Testis (tissue), 3 donors: ENCODE results near the gene HLCS. TPM values are rescaled to one million over a fixed set of nuclear protein-coding genes. Genes with fewer than 3 reads are reported as not detected.

Experiments
- DNase-seq: peaks from one replicate; pipeline ENCODE4 v3.0.0-alpha.2; 2019
- H3K27ac ChIP-seq, 2 donors: fragments of 200-600 bp; sonication (generic); one replicate each; pipeline ENCODE4 v1.5.1; 2019
- H3K27me3 ChIP-seq: fragments of 200-600 bp; sonication (generic); one replicate; pipeline ENCODE4 v1.5.1; 2019
- H3K36me3 ChIP-seq: fragments of 200-600 bp; sonication (generic); one replicate; pipeline ENCODE4 v1.5.1; 2017; ENCODE audit warnings: low read depth; ENCODE audit errors: missing control alignments
- H3K4me1 ChIP-seq: fragments of 200-600 bp; sonication (generic); one replicate; pipeline ENCODE4 v1.5.1; 2019
- H3K4me3 ChIP-seq, 2 donors: fragments of 200-600 bp; sonication (generic); one replicate each; pipeline ENCODE4 v1.5.1; 2017 to 2019
- H3K9me3 ChIP-seq: fragments of 200-600 bp; sonication (generic); one replicate; pipeline ENCODE4 v1.5.1; 2017
- POLR2A ChIP-seq: fragments of 450-650 bp; IDR thresholded peaks from one replicate; pipeline ENCODE4 v1.6.1; 2017; ENCODE audit warnings: antibody characterized with exemption, mild to moderate bottlenecking, moderate library complexity
- WGBS, 2 donors: methylation state at CpG; one replicate each; pipeline ENCODE4 v1.1.5; 2018; 5-methylcytosine and 5-hydroxymethylcytosine counted together
- intact Hi-C: fragments of 100-400 bp; cut with DNase I; formaldehyde crosslinking; loops from one replicate; pipeline ENCODE4 v1.15.1; 2023; ENCODE audit warnings: low total_unique reads
- polyA plus RNA-seq: library from polyadenylated mRNA; stranded (reverse); fragments of 350-450 nt; fragmentation: Illumina TruSeq; extraction: RNeasy Lipid Tissue Mini Kit (QIAGEN cat#74804); gene quantifications from one replicate; pipeline ENCODE4 v1.2.3, GENCODE V29; 2014; ENCODE audit warnings: low read depth, low replicate concordance; ENCODE audit not compliant: insufficient read depth
- total RNA-seq, 2 donors: library from RNA; depleted of rRNA; stranded (reverse); fragments of >200 nt; gene quantifications; one replicate each; pipeline ENCODE4 v1.2.3, GENCODE V29; 2016
- TF ChIP-seq, protein P1 (sequence below), 3 experiments: fragments of 450-650 bp in 2 of 3; fragments of 200-600 bp in 1 of 3; sonication (generic) in 1 of 3; IDR thresholded peaks; one replicate each; pipeline ENCODE4 v1.5.1; 2016 to 2019; ENCODE audit warnings: antibody characterized with exemption in 3 of 3, mild to moderate bottlenecking in 2 of 3, moderate library complexity in 1 of 3

The HLCS gene
- total and polyA plus RNA-seq, 3 donors from 2014 or later = 19.5 to 38.1 (median 30.1) TPM

DNA sequence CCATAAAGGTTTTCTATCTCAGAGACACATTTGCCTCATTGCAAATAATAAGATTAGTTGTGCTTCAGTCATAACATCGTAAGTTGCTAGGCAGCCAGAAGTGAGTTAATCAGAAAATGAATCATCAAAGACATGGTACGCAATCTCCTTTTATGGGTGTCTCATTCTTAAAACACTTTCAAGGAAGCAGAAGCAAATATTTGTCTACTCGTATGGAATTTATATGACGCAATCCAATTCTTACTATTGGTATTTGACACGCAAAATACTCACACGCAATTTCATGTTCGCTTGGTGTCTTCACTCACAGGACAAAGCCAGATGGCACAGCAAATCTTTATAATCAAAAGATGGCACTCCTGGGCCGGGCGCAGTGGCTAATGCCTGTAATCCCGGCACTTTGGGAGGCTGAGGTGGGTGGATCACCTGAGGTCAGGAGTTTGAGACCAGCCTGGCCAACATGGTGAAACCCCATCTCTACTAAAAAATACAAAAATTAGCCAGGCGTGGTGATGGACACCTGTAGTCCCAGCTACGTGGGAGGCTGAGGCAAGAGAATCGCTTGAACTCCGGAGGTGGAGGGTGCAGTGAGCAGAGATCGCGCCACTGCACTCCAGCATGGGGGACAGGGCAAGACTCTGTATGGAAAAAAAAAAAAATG, 56.4 kb downstream of the HLCS start:
- no peaks in the 10 kb centered on the region for H3K36me3 ChIP-seq
- H3K27ac ChIP-seq = no peak overlapping the region
- 93 to 94% methylated on average over 16 of the region's 16 CpGs for WGBS, 2 donors
- intact Hi-C loops = no loop called here
- DNase-seq = no peak
- H3K9me3 ChIP-seq = no peaks in the 10 kb centered on the region
- no peak overlapping the region for H3K4me3 ChIP-seq
- no peak for TF ChIP-seq POLR2A
- TF ChIP-seq, protein P1, sequence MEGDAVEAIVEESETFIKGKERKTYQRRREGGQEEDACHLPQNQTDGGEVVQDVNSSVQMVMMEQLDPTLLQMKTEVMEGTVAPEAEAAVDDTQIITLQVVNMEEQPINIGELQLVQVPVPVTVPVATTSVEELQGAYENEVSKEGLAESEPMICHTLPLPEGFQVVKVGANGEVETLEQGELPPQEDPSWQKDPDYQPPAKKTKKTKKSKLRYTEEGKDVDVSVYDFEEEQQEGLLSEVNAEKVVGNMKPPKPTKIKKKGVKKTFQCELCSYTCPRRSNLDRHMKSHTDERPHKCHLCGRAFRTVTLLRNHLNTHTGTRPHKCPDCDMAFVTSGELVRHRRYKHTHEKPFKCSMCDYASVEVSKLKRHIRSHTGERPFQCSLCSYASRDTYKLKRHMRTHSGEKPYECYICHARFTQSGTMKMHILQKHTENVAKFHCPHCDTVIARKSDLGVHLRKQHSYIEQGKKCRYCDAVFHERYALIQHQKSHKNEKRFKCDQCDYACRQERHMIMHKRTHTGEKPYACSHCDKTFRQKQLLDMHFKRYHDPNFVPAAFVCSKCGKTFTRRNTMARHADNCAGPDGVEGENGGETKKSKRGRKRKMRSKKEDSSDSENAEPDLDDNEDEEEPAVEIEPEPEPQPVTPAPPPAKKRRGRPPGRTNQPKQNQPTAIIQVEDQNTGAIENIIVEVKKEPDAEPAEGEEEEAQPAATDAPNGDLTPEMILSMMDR (IDR thresholded peaks at IDR 0.05) = no peak
- H3K4me1 ChIP-seq = no peaks in the 10 kb centered on the region
- H3K27me3 ChIP-seq = no peaks in the 10 kb centered on the region

DNA sequence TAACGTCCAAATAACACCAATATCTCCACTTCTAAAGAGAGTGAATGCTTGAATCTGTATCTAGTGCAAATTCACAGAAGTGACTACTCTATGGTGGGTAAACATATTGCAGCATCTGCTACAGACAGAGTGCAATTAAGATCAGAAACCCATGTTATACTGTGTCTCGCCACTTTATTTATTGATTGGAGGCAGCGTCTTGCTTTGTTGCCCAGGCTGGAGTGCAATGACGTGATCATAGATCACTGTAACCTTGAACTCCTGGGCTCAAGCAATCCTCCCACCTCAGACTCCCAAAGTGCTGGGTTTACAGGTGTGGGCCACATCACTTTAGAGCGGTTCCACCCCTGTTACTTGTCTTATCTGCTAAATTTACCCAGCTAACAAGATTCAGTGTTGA, 57.0 kb downstream of the HLCS start:
- intact Hi-C loops = no loop called here
- 72 to 80% methylated on average over 5 of the region's 5 CpGs for WGBS, 2 donors
- no peak for DNase-seq
- Histone ChIP-seq H3K27me3 (no peaks in the 10 kb centered on the region), H3K4me3 (no peak overlapping the region), H3K9me3 (no peaks in the 10 kb centered on the region), H3K4me1 (no peaks in the 10 kb centered on the region), H3K27ac (no peak overlapping the region), H3K36me3 (no peaks in the 10 kb centered on the region)
- no peak for TF ChIP-seq POLR2A
- TF ChIP-seq, protein P1 (IDR thresholded peaks at IDR 0.05) = no peak

DNA sequence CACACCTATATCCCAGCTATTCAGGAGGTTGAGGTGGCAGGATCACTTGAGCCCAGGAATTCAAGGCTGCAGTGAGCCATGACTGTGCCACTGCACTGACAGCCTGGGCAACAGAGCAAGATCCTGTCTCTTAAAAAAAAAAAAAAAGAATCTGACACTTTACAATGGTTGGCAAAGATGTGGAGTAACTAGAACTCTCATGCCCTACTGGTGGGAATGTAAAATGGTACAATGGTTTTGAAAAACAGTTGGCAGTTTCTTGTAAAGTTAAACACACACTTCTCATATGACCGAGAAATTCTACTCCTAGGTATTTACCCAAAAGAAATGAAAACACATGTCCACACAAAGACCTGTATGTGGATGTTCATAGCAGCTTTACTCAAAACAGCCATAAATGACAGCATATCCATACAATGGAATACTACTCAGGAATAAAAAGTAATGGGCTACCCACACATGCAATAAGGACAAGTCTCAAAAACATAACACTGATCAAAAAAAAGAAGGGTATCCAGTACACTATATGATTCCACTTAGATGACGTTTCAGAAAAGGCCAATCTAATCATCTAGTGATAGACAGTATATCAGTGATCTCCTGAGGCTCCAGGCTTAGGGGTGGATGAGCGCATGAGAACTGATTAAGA, 58.1 kb downstream of the HLCS start:
- WGBS, 2 donors = 94 to 95% methylated on average over 3 of the region's 3 CpGs

DNA sequence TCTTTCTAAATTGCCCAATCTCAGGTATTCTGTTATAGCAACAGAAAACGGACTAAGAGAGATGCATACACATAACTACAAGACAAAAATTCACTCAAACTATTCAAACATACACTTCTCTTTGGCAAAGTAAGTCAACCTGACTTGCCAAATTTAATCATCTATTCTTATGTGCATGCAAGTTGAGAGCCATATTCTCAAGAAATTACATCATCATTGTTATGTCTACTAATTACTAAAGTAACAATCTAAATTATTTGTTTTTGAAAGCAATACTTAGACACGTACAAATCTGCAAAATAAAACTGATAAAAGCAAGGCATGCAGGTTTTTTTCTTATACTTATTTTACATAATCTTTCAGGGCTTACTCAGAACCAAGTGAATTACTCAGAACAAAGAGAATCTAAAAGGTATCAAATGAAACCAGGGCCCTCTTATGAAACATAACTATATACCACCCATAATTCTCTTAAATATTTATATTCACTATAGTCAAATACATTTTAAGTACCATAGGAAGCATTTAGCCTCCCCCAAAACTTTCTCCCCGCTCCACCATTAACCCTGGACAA, 62.3 kb downstream of the HLCS start:
- no peaks in the 10 kb centered on the region for H3K9me3 ChIP-seq
- H3K36me3 ChIP-seq = no peaks in the 10 kb centered on the region
- no peak for DNase-seq
- 75 to 86% methylated on average over 3 of the region's 3 CpGs for WGBS, 2 donors
- no peaks in the 10 kb centered on the region for H3K27me3 ChIP-seq
- no peak for TF ChIP-seq POLR2A
- TF ChIP-seq, protein P1 (IDR thresholded peaks at IDR 0.05) = no peak
- no peaks in the 10 kb centered on the region for H3K4me1 ChIP-seq
- H3K4me3 ChIP-seq = no peak overlapping the region
- H3K27ac ChIP-seq = no peak overlapping the region
- intact Hi-C loops = no loop called here

More for the DNA sequence above, 58.1 kb downstream of the HLCS start:
- H3K27ac ChIP-seq = no peak overlapping the region
- no peak for DNase-seq
- H3K4me3 ChIP-seq = no peak overlapping the region
- intact Hi-C loops = no loop called here
- H3K27me3 ChIP-seq = no peaks in the 10 kb centered on the region
- no peaks in the 10 kb centered on the region for H3K4me1 ChIP-seq
- TF ChIP-seq, protein P1 (IDR thresholded peaks at IDR 0.05) = no peak
- TF ChIP-seq POLR2A = no peak
- no peaks in the 10 kb centered on the region for H3K9me3 ChIP-seq
- H3K36me3 ChIP-seq = no peaks in the 10 kb centered on the region
